Esophagus squamous epithelium (tissue), 4 donors: ENCODE results near the gene CMTM1.

Experiments used
- POLR2A ChIP-seq, 4 donors: fragments of 450-650 bp; IDR thresholded peaks; one replicate each; pipeline ENCODE4 v1.6.1; 2017; ENCODE audit warnings: antibody characterized with exemption in 4 of 4, mild to moderate bottlenecking in 4 of 4, moderate library complexity in 3 of 4
- TF ChIP-seq, protein P1 (sequence below), 6 experiments: fragments of 450-650 bp in 4 of 6; fragments of 200-600 bp in 2 of 6; sonication (generic) in 2 of 6; IDR thresholded peaks; one replicate each; pipeline ENCODE4 v1.5.1; 2016 to 2019; ENCODE audit warnings: antibody characterized with exemption in 6 of 6, mild to moderate bottlenecking in 4 of 6, moderate library complexity in 4 of 6

DNA sequence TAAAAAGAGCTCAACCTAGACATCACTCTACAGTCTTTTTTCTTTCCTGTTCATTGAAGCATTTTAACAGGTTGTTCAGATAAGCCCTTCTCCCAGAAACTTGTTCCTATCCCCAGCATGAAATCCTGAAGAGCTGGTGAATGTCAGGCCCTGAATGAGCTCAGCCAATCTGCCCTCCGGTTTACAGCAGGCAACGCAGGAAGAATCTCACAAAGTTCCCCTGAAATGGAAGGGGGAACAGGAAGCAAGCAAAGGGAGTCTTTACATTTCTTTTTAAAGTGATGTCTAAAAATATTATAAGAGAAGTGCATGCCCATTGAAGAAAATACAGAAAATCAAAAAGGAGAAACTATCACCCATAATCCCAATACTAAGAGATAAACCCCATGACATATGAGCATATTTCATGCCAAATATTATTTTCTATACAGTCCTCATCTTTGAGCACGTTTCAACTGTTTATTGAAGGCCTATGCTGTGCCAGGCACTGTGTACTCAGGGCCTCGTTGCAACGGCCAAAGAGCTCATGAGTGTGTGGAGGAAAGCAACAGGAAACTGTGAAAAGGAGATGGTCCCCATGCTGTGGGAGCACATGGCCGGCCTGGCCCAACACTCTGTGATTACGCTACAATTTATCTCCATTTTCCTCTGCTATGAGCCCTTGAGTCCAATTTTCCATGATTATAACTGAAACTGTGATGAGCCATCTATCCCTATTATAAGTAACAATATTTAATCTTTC is 22.1 kb upstream of the CMTM1 start:
- no peak for TF ChIP-seq POLR2A (IDR thresholded peaks at IDR 0.05)
- TF ChIP-seq, protein P1, sequence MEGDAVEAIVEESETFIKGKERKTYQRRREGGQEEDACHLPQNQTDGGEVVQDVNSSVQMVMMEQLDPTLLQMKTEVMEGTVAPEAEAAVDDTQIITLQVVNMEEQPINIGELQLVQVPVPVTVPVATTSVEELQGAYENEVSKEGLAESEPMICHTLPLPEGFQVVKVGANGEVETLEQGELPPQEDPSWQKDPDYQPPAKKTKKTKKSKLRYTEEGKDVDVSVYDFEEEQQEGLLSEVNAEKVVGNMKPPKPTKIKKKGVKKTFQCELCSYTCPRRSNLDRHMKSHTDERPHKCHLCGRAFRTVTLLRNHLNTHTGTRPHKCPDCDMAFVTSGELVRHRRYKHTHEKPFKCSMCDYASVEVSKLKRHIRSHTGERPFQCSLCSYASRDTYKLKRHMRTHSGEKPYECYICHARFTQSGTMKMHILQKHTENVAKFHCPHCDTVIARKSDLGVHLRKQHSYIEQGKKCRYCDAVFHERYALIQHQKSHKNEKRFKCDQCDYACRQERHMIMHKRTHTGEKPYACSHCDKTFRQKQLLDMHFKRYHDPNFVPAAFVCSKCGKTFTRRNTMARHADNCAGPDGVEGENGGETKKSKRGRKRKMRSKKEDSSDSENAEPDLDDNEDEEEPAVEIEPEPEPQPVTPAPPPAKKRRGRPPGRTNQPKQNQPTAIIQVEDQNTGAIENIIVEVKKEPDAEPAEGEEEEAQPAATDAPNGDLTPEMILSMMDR (IDR thresholded peaks at IDR 0.05): no peak
